GM12874 (cell line): ENCODE measurements around the gene LRSAM1.
A peak's percentile ranks its signal among the peaks of the same experiment; 100 is the strongest.

Experiments used
- TF ChIP-seq, protein P1 (sequence below): IDR thresholded peaks from 2 replicates; pipeline ENCODE4 v1.5.1; 2011; ENCODE audit warnings: low read depth, mild to moderate bottlenecking, control low read depth, low read length, moderate library complexity; ENCODE audit not compliant: insufficient read depth

LRSAM1 gene

DNA sequence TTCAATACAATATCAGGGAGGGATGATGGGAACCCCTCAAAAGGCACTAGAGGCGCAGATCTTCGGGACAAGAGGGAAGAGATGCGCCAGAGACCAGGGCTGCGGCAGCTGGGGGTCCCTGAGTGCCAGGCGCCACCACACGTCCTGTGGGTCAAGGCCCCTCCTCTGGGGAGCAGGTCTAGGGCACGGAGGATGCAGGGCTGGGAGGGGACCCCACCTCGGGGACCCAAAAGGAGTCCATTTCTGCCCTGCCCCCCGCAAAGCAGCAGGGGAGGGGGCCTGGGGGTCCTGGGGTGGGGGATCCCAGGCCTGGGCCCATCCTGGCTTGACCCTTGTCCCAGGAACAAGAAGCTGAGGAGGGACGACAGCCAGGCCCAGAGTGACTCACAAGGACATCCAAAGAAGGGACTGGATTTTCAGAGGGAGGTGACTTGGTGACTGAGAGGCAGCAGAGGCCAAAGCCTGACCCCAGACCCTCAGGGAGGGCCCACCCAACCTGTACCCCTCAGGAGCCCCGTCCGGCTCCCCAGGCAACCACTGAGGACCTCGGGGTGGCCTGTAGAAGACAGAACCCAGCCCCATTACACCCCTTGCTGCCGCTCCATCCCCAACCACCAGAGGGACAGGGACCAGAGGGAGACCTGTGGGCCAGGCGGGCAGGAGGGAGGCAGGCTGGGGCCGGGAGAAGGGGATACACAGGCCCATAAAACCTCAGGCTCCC, 54.2 kb downstream of the LRSAM1 start:
- TF ChIP-seq, protein P1, sequence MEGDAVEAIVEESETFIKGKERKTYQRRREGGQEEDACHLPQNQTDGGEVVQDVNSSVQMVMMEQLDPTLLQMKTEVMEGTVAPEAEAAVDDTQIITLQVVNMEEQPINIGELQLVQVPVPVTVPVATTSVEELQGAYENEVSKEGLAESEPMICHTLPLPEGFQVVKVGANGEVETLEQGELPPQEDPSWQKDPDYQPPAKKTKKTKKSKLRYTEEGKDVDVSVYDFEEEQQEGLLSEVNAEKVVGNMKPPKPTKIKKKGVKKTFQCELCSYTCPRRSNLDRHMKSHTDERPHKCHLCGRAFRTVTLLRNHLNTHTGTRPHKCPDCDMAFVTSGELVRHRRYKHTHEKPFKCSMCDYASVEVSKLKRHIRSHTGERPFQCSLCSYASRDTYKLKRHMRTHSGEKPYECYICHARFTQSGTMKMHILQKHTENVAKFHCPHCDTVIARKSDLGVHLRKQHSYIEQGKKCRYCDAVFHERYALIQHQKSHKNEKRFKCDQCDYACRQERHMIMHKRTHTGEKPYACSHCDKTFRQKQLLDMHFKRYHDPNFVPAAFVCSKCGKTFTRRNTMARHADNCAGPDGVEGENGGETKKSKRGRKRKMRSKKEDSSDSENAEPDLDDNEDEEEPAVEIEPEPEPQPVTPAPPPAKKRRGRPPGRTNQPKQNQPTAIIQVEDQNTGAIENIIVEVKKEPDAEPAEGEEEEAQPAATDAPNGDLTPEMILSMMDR: peak; percentile 74

DNA sequence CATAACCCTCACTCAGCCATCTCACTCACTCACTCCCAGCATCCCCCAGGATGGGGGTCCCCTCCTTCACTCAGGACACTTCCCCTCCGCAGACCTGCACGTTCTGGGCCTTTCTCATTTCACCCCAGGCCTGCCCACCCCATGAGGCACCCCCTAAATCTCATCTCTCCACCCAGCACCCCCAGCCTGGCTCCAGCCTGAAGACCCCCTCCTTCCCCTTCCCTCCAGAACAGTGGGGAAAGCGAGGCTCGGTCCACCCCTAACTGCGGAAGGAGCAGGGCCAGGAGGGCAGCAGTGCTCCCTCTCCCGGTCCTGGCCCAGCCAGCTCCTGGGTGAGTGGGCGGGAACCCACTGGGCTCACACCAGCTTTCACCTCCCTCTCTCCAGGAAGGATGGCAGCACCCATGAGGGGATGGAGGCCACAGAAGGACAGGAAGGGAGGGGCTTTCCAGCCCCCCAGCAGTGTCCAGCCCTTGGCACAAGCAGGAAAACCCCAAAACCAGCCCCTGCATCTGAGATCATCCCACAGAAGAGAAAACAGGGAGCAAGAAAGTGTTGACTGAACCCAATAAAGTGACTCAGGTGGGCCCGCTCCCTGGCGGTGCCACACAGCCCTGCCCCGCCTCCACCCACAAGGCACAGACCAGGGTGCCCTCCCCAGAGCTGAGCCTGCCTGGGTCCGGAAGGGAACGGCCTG, 55.0 kb downstream of the LRSAM1 start:
- TF ChIP-seq, protein P1: no peak

DNA sequence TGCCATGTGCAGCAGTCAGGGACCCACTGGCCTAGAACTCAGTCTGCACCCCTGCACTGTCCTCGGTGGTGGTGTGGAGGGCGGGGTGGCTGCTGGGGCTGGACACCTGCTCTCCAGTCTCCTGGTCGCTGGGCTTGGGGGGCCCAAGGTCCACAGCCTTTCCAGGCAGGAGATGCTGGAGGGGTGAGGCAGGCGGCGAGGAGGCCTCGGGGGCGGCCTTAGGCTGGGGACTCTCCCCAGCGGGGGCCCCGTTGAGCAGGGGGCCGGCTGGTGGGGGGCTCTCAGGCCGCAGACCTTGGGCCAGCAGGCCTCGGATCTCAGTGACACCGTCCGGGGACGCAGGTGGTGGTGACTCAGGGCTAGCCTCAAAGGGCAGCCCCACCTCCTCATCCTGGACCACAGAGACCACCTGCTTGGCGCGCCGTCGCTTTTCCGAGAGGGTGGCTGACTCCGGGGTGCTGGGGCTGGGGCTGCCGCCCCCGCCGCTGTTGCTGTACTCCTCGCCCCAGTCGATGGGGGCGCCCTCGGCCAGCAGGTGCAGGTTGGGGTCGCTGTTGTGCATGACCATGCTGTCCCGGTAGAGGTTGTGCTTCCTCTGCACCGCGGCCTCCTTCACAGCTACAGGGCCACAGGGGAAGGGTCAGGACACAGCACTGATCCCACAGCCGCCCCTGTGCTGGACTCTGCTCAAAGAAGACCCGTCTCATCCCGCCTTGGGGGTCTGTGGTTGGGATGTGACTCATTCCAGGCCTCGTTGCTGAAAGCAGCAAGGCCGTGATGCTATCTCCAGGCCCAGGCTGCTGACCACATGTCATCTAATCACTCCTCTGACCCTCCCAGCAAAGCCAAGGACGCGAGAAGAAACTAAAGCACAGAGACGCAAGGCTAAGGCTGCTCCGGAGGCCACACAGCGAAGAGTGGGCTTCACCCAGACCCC, 55.8 kb downstream of the LRSAM1 start:
- TF ChIP-seq, protein P1: no peak

DNA sequence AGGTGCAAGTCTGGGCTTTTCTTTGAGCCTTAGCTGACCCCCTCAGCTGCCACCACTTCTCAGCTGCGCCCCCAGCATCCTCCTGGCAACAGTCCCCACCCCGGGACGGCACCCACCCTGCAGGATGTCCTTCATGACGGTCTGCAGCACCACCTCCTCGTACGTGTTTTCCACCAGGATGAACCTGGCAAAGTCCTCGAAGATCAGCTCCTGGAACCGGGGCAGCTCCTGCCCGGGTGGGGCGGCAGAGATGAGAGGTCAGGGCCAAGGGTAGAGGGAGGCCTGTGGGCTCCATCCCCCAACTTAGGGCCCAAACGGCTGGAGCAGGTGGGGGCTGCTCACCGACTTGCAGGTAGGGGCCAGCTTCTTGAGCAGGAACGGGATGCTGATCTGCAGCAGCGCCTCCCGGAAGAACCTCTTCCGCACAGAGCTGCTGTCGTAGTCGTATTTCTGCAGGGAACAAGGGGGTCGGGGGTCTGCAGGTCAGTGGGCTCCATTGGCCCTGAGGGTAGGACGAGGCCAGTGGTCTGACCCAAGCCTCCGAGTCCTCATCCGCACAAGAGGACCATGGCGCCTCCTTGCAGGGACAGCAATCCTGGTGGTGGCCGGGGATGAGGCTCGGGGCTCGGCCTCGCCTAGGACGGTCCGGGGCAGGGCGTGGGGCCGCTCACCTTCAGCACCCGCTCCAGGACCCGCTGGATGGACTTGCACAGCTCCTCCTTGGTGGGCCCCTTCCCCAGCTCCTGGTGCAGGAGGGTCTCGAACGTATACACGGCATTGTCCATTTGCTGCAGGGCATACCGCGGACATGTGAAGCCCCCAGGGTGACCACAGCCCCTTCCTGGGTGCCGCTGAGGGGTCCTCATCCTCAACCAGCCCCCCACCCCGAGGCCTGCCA, 56.7 kb downstream of the LRSAM1 start:
- TF ChIP-seq, protein P1: no peak

DNA sequence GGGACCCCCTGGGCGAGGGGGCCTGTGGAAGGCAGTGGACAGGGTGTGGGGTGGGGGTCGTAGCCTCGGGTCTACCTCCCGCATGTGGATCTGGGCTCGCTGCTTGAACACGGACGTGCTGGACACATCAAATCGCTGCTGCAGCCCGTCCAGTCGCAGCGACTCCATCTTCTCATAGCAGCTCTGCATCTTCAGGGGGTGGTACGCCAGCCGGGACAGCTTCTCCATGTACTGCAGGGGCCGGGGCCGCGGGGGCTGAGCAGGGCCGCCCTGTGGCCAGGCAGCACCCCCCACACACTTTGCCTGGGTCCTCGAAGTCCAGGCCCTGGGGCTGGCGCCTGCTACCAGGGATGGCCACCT, 57.6 kb downstream of the LRSAM1 start:
- TF ChIP-seq, protein P1: no peak

DNA sequence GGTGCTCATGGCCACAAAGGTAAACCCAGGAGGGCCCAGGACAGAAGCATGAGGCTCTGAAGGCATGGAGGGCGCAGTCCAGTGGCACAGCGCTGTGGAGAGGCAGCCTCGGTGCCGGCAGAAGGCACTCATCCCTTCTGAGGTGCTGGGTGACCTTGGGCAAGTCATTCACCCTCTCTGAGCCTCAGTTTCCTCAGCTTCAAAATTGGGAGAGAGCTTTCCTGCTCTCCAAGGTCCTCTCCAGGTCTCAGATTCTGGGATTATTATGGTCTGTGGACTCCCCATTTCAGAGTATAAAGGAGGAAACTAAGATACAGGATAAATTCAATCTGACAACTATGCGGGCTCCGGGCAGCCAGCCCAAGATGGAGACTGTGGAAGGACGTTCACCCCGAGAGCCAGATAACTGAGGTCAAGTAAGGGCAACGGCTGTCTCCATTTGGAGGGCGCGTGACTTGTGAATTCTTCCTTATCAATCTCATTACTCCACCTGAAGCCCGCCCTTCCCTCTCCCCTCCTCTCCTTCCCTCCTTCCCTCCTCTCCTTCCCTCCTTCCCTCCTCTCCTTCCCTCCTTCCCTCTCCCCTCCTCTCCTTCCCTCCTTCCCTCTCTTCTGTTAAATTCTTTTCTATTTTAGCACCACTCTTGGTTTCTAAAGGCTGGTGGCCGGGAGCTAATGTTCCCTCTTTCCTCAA, 58.1 kb downstream of the LRSAM1 start:
- TF ChIP-seq, protein P1: no peak
